Stimulated activated CD8-positive, alpha-beta memory T cell treated with anti-CD3 and anti-CD28 coated beads, Interleukin-4, amount 100 ng/mL, for 24 hours (primary cell): Measurements from ENCODE around the gene SLC7A5.
A peak's percentile ranks its signal among the peaks of the same experiment; 100 is the strongest.
"Not testable (repeated sequence)": the region's sequence is repeated elsewhere in the genome, so short reads cannot be mapped to it uniquely, and the experiment has no call there.

Experiments
- DNase-seq: peaks from one replicate; pipeline ENCODE4 v3.0.0-alpha.2; 2020; ENCODE audit warnings: low read depth

SLC7A5 gene

GRCh38 chr16:87794485-87795078 lies 74.7 kb downstream of the SLC7A5 start:
- DNase-seq, result no peak

GRCh38 chr16:87792205-87792565 lies 77.1 kb downstream of the SLC7A5 start:
- no peak for DNase-seq

DNA sequence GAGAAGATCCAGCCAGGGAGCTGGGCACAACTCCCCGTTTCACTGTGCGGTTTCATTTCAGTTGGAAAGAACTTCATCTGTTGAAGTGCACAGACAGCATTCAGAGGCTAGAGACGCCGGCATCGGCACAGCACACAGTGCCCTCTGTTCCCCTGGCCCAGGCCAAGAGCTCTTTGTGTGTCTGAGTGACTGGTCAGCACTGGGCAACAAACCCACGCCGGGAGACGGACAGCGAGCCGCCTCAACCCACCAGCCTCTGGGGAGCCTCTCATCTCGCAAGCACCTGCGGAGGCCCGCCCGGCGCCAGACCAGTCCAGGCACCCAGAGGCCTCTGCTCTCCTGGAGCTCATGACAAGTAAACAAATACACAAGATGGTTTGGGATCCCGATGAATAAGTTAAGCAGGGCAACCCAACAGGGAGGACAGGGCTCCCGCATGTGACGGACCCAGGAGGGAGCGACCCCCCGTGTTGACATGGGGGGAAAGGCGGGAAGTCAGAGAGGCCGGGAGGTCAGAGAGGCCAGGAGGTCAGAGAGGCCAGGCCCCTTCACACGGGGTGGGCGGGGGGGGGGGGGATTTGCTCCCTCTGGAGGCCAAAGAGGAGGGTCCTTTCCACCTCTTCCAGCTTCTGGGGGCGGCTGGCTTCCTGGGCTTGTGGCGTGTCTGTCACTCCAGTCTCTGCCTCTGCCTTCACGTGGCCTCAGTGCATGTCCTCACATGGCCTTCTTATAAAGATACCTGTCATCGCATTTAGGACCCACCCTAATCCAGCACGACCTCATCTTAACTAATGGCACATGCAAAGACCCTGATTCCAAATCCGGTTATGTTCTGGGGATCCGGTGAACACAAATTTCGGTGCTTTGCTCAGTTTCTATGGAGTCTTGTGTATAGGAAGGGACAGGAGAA lies 77.8 kb downstream of the SLC7A5 start:
- DNase-seq, result no peak

GRCh38 chr16:87790292-87791100 lies 78.8 kb downstream of the SLC7A5 start:
- DNase-seq, result no peak

DNA sequence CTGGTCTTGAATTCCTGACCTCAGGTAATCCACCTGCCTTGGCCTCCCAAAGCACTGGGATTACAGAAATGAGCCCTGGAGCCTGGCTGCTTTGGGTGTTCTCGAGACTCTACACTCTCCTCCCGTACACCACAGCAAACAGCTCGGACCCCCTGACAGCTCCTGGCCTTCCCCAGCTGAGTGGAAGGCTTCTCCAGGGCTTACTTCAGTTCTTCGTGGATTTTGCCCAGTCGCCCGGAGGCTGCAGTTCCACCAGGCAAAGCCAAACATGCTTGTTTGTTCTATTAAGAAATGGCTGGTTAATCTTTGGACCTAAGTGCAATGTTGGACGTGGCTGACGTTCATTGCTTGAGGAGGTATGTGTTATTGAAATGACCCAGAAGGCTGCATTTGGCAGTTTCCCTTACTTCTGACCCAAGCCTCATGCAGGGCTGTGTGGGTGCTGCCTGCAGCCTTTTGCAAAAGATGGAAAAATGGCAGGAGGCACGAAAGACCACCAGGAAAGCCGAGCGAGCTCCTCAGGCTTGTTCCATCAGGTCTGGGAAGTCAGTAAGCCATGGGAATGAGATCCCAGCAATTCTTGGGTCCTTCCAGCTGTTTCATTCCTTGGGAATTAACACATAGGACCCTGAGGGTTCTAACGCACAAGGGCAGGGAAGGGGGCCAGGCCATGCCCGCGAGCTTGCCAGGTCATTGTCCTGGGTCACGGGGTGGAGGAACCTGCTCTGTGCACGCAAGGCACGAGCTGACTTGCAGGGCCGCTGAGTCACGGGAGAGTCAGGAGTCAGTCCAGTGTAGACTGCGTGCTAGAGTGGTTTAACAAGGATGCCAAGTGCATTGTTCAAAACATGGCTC lies 79.6 kb downstream of the SLC7A5 start:
- no peak for DNase-seq

GRCh38 chr16:87788730-87789436 lies 80.4 kb downstream of the SLC7A5 start:
- DNase-seq, result not testable (repeated sequence)

- not testable (repeated sequence) for DNase-seq
Measured at GRCh38 chr16:87787451-87788091, 81.7 kb downstream of the SLC7A5 start.

- DNase-seq, result no peak
Measured at GRCh38 chr16:87784812-87785211, 84.5 kb downstream of the SLC7A5 start.

DNA sequence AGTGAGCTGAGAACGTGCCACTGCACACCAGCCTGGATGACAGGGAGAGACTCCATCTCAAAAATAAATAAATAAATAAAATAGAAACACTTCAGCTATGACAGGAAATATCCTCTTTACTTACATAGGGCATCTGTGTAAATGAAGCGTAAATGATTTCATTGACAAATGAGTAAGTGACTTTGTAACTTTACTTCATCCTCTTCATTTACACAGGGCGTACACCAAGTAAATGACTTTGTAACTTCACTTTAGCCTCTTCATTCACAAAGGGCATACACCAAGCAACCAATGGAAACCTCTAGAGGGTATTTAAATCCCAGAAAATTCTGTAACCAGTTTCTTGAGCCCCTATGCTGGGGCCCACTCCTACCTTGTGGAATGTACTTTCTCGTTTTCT lies 87.3 kb downstream of the SLC7A5 start:
- DNase-seq, result no peak

DNA sequence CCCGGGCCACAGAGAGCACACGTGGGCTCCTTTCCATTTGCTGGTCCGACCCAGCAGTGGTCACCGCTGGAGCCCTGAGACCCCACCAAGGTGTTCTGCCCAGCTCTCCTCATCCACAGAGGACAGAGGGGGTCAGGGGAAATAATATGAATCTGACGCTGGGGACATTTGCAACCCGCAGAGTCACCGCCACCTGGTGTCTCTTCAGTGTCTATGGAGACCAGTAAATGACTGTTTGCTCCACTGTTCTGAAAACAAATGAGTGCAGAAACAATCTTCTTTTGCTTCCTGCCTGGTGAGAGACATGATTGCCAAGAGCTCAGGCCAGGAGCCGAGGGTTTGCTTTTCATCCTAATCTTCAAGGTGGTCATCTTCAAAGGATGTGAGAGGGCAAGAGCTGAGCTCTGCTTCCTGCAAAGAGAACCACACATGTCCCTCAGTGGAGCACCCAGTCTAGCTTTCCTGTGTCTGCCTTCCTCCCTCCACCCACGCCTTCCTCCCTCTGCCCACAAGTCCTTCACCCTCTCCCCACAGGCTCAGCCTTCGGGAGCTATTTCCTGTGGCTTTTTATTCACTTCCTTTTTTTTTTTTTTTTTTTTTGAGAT lies 88.8 kb downstream of the SLC7A5 start:
- peak; percentile 47 for DNase-seq
